ENCODE measurements around the gene SCNN1A.

SCNN1A gene

DNA sequence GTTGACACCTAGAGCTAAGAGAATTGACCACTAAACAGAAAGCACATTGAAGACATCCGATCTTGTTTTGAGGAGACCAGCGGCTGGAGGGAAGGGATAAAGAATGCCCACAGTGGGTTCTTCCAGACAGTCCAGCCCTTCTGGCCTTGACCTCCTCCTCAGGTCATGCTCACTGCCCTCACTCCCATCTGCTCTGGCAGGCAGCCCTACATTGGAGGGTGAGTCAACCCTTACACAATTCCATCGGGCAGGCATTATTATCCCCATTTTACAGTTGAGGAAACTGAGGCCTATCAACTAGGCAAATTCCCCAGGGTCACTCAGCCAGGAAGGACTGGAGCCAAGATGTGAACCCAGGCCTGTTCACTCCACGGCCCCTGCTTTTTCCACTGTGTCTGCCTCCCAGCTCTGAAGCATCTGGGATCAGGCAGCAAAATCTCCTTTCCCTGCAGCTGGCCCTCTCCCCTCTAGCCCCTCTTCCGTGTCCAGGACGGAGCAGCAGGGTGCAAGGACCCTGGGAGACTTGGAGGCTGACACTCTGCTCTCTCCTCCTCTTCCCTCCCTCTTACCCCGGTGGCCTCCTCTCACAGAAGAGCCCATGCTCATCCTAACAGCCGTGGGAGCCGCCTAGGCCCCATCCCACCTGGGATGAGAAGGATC lies 5.3 kb downstream of the SCNN1A start:
- DNase-seq (ENCODE audit: low read depth in 1 of 2, low spot score in 1 of 2): no peak

DNA sequence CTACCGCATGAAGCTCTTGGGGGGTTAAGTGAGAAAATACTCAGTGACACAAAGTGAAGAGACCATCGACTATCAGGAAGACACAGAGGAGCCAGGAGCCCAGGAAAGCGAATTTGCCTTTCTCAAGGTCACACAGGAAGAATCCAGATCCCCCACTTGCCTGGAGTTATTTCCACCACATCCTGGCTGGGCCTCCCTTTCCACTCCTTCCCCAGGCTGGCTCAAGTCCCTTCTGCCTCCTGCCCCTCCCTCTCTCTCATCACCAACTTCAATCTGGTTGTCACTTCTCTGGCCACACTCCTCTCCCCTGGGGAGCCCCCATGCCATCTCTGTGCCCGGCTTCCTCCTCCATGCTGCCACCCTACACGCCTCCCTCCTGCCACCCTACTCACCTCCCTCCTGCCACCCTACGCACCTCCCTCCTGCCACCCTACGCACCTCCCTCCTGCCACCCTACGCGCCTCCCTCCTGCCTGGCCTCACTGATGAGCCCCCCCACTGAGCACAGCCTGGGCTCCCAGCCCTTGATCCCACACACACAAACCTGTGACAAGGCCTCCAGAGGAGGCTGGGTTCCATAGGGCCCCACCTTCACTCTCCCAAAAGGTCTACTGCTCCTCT lies 6.3 kb downstream of the SCNN1A start:
- no peak for DNase-seq (ENCODE audit: low read depth in 1 of 2, low spot score in 1 of 2)

DNA sequence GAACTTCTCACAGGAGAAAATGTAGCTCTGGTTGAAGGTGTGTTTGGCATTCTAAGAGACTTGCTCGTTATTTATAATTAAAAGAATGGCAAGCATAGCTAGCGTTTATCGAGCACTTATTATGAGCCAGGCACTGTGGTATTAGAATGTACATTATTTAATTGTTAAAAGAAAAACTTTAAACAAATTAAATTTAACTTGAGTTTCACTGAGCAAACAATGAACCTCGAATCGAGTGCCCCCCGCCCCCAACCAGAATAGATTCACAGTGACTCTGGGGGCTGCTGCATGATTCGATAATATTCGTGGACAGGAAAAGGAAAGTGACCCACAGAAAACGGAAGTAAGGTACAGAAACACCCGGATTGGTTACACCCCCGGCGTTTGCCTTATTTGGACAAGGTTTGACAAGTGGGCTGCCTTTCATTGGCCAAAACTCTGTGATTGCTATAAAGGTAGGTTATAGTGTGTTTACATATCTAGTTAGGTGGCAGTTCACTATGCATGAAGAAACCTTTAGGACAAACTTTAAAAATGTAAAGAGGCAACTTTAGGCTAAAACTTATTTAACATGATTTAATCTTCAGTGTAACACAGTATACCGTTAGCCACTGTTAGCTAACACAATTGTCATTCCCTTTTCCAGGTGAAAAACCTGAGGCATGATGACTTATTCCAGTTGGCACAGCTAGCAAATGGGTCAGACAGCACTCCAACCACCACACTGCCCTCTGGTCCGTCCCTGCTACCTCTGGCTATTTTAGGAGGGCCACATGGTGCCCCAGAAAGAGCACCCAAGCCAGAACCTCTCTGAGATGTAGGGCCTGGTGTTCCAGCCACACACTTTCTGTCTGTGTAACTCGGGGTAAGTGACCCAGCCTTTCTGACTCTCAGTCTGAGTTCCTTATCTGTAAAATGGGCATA lies 7.1 kb downstream of the SCNN1A start:
- DNase-seq (ENCODE audit: low read depth in 1 of 2, low spot score in 1 of 2): no peak

DNA sequence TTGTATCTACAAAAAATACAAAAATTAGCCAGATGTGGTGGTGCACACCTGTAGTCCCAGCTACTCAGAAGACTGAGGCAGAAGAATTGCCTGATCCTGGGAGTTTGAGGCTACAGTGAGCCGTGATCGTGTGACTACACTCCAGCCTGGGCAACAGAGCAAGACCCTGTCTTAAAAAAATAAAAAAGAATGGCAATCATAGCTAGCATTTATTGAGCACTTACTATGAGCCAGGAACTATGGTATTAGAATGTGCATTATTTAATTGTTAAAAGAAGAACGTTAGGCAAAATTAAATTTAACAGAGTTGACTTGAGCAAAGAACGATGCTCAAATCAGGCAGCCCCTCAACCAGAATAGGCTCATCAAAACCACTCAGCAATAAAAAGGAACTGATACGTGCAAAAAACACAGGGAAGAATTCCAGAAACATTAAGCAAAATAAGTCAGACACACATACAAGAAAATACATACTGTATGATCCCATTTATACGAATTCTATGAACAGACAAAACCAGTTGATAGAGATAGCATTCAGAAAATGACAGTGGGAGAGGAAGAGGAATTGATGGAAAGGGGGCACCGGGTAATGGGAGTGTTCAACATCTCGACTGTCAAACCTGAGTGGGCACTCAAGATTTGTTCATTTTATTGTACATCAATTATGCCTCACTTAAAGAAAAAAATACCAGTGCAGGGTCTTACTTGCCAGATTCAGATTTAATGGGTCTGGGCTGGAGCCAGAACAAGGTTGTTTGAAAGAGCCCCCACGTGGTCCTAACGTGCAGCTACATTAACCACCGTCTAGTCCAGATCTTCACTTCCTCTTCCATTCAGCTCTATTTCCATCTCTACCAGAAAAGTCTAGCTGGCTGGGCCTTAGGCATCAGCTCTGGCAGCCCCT lies 8.0 kb downstream of the SCNN1A start:
- DNase-seq (ENCODE audit: low read depth in 1 of 2, low spot score in 1 of 2): no peak

DNA sequence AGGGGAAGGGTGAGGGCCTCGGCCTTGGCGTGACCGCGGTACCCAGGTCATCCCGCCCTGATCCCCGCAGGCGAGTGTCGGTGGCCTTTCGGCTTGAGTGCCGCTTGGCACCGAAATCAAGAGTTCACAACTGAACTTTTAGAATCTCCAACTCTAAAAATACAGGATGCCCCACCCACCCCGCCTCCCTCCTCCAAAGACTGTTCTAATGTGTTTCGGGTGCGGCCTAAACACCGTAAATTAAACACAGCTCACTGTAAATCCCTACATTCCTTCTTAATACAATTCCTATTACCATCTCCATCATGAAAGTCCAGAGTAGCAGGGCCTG lies 11.4 kb downstream of the SCNN1A start:
- no peak for DNase-seq (ENCODE audit: low read depth in 1 of 2, low spot score in 1 of 2)

DNA sequence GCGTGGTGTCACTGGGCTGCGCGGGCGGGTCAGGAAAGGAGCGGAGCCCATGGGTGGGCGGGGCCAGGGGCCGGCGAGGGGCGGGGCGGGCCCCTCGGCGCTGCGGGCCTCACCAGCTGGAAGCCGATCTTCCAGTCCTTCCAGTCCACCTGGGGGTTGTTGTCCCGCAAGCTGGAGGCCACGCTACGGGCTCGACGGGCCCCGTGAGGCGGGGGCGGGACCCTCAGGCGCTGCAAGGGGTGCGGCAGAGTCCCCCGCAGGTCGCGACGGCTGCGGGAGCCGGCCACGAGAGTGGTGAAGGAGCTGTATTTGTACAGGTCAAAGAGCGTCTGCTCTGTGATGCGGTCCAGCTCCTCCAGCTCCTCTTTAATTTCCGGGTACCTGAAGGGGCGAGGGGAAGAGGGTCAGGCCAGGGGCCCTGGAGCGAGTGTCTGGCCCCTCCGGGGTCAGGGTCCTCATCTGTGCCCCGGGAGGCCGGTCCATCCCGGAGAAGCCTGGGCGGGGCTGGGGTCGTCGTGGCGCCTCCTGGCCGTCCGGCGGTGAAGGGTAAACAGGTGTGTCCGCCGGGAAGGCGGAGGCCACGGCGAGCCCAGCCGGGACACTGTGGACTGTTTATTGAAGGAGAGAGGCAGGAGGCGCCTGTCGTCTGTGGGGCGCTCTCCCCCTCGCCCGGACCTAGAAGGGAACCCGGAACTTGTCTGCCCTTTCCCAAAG lies 11.9 kb downstream of the SCNN1A start:
- DNase-seq (ENCODE audit: low read depth in 1 of 2, low spot score in 1 of 2): peak; percentile 51 to 65

DNA sequence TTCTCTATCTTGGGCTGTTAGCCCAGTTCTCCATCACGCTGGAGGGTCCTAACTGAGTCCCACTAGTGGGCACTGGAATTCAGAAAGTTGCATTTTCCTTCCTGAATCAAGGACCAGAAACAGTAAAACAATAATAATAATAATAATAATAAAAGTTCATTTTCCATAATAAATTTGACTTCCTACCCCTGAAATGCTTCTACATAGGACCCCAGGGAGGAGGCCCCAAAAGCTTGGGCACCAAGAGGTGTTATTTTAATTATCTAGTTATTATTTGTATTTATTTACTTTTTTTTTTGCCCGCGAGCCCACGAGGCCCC lies 12.4 kb downstream of the SCNN1A start:
- no peak for DNase-seq (ENCODE audit: low read depth in 1 of 2, low spot score in 1 of 2)

DNA sequence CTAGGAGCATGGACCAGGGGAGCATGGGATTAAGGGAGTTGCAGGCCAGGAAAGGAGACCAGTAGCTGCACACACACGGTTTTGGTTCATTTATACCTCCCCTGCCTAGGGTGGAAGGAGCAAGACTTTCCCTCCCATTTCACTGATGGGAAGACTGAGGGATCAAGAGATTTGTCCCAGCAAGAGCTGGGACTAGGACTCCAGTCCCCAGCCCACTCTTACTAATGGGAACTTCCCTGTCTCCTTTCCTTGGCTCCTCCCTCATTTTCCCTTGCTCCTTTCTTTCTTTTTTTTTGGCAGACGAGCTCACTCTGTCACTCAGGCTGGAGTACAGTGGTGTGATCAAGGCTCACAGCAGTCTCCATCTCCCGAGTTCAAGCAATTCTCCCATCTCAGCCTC lies 13.0 kb downstream of the SCNN1A start:
- DNase-seq (ENCODE audit: low read depth in 1 of 2, low spot score in 1 of 2): no peak

DNA sequence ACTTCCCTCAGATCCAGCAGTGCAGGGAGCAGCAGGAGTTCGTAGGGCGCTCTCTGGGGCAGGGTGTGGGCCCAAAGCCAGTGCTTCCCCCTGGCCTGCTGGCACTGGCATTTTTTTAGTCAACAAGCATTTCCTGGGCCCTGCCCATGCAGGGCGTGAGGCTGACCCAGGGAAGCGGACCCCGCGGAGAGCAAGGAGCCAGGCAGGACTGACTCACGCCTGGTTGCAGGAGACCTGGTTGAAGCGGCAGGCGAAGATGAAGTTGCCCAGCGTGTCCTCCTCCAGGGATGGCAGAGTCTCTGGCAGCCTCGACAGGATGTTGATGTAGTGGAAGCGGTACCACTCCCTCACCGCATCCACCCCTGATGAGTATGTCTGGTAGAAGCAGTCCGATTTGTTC lies 13.5 kb downstream of the SCNN1A start:
- DNase-seq (ENCODE audit: low read depth in 1 of 2, low spot score in 1 of 2): no peak

DNA sequence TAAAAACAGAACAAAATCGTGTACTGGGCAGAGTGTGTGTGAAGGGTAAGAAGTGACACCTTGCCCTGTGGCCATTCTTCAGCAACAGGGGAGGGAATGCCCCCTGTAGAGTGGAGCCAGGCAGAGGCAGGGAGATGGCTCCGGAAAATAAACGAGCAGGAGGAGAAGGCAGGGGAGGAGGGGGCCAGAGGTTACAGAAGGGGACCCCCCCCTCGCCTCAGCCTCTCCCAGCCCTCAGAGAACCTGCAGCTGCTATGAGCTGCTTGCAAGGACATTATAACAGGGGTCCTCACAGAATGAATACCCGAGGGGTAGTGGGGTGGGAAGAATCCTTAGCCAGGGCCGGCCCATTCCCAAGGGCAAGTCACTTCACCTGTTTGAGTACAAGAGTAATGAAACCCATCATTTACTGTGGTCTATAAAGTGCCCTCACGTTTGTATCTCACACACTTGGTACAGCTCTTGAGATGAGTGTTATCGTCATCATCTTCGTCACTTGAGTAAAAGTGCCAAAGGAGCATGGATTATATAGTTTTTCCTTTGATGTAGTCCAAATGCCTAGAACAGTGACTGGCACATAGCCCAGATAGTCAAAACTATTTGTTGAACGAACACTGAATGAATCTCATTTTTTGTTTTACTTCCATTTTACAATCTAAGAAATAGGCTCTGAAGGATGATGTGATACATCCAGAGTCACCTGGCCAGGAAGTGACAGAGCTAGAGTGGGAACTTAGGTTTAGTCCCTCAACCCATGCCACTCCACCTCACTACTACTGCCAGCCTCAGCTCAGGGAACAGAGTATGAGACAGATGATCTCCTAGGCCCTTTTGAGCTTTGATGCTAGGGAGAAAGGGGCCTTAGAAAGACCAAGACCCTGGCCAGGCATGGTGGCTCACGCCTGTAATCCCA lies 14.5 kb downstream of the SCNN1A start:
- no peak for DNase-seq (ENCODE audit: low read depth in 1 of 2, low spot score in 1 of 2)

DNA sequence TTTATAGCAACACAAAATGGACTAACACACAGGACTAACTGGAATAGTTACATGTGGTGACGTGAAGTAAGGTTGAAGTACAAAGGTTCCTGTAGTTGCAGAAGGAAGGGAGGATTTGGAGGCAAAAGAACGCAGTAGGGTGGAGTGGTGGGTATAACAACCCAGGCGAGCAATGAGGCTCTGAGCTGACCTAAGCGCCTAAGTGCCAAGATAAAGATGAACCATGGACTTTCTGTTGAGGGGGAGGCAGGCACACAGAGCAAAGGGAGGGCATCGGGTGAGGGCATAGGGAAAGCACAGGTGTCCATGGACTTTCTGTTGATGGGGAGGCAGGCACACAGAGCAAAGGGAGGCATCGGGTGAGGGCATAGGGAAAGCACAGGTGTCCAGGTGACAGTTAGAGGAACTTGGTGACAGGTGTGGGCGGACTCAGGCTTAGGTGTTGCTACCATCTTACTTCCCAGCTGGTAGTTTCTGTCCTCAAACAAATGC lies 15.2 kb downstream of the SCNN1A start:
- no peak for DNase-seq (ENCODE audit: low read depth in 1 of 2, low spot score in 1 of 2)

DNA sequence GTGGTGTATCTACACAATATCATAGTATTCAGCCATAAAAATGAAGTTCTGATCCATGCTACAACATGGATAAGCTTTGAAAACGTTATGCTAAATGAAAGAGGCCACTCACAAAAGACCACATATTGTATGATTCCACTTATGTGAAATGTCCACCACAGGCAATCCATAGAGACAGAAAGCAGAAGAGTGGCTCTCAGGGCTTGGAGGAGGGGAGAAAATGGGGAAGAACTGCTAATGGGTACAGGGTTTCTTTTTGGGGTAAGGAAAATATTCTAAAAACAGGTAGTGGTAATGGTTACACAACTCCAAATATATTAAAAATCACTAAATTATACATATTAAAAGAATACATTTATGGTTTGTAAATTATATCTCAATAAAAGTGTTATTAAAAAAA lies 16.5 kb downstream of the SCNN1A start:
- no peak for DNase-seq (ENCODE audit: low read depth in 1 of 2, low spot score in 1 of 2)

DNA sequence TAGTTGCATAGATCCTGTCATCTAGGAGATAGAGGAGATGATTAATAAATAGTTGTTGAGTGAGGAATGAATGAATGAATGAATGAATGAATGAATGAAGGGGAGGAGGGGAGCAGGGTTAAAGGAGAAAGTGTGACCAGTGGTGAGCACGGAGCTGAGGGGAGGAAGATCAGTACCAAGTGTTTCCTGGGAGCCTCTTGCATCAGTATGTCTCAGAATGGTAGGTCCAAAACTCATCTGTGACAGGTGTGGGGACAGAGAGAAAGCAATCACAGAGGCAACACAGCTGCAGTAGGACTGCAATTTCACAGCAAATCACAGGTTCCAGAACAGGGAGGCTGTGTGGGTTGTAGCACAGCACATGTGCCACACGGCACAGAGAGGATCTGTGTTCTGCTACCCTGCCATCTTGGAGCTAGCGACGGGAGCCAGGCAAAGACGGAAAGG lies 19.0 kb downstream of the SCNN1A start:
- no peak for DNase-seq (ENCODE audit: low read depth in 1 of 2, low spot score in 1 of 2)

DNA sequence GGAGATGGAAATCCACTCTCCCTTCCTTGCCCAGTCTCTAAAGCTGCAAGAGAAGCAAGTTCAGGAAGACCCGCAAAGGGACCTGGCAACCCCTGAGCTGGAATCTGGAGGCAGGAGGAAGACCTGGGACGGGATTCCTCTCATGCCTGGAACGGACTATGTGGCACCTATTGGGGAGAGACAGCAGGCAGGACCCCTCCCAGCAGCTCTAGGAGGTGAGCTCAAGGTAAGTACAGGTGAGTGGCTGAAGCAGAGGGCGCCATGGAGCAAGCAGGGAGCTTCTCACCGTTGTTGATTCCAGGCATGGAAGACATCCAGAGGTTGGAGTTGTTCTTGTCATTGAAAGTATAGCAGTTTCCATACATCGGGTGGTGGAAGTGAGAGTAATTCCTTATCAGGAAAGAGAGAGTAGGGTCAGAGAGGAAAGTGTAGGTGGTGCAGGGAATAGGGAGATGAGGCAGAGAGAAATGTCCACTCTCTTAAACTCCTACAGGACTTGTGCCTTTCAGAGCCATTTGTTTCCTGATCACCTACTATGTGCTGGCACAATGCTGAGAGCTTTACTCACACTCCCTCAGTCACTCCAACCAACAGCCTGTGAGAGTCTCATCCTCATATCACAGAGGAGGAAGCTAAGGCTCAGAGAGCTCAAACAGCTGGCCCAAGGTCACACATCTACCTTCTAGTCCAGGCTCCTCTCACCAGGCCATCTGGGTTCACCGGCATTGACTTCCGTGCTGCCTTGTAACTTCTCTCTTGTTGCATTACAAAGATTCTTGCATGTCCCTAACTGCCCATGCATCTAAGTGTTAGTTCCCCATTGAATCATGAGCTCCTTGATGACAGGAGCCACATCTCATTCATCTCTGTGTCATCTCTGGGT lies 19.6 kb downstream of the SCNN1A start:
- DNase-seq (ENCODE audit: low read depth in 1 of 2, low spot score in 1 of 2): no peak

DNA sequence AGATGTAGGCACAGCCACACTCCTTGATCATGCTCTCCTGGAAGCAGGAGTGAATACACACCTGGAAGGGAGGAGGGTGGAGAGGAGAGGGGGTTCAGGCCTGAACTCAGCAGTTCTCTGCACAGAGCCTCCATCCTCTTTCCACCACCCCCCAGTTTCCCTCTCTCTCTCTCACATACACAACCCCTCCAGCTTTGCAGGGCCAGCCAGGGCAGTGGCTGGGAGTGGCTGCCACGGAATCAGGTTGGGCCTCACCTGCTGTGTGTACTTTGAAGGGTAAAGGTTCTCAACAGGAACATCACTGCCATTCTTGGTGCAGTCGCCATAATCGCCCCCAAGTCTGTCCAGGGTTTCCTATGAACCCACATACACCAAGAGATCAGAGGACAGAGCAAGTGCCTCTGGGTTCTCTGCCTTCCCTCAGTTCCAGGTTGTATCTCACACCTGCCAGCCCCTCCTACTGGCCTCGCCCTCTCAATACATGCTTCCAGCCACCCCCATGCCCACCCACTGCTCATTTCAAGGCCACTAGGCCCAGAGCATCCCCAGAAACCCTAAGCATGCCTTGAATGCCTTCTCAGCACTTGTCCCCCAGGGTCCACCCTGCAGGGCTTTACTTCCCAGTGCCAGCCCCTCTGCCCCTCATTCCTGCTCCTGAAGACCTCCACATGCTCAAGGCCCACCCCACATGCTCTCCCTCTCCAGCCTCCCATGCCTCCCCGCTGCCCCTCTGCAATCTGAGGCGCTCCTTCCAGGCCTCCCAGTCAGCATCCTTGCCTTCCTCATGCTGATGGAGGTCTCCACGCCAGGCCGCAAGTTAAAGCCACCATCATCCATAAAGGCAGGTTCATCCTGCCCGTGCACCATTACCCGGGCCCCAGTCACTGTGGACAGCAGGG lies 20.6 kb downstream of the SCNN1A start:
- no peak for DNase-seq (ENCODE audit: low read depth in 1 of 2, low spot score in 1 of 2)

DNA sequence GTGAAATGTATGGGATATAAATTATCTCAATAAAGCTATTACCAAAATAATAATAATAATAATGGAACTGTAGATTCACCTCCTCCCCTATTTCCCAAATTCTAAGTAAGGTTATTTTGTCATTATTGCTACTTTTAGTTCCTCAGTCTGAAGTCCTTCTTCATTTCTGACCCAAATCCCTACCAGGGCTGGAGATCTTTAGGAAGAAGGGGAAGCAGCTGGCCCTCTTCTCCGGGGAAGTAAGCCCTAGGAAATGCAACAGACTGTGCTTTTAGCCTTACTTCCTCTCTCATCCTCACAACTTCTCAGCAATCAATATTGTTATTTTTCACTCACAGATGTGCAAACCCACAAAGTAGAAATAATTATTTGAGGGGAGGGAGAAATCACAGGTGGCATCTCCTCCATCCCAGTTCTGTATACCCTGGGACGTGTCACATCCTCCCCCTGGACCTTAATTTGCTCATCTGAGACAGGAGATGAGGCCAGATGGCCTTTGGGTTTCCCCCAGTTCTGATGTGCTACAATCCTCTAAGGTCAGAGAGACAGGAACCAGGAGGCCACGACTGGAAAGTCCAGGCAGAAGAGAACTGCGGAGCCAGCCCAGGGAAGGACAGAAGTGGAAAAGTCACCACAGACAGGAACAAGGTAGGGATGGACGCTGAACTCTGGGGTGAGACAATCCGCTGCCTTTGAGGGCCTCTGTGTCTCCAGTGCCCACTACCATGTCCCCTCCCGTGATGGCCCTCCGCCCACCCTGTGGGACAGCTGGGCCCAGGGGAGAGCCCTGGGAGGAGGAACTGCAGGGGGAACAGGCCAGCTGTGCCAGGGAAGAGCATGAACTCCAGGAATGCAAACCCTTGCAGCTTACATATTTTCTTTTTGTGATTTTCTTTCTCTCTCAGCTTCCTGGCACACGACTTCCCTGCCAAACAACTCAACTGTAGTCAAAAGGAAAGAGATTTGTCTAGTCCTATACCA lies 22.9 kb downstream of the SCNN1A start:
- no peak for DNase-seq (ENCODE audit: low read depth in 1 of 2, low spot score in 1 of 2)
